ENCODE measurements around the gene ZNF600. TPM values are rescaled to one million over a fixed set of nuclear protein-coding genes. Genes with fewer than 3 reads are reported as not detected.
"Not testable (repeated sequence)": the region's sequence is repeated elsewhere in the genome, so short reads cannot be mapped to it uniquely, and the experiment has no call there.

ZNF600 gene
- total RNA-seq (1 to 10 TPM; 6.8 to 9.4 (median 8.2) TPM), polyA plus RNA-seq (1 to 10 TPM; 1.8 to 6.5 (median 3.9) TPM)

DNA sequence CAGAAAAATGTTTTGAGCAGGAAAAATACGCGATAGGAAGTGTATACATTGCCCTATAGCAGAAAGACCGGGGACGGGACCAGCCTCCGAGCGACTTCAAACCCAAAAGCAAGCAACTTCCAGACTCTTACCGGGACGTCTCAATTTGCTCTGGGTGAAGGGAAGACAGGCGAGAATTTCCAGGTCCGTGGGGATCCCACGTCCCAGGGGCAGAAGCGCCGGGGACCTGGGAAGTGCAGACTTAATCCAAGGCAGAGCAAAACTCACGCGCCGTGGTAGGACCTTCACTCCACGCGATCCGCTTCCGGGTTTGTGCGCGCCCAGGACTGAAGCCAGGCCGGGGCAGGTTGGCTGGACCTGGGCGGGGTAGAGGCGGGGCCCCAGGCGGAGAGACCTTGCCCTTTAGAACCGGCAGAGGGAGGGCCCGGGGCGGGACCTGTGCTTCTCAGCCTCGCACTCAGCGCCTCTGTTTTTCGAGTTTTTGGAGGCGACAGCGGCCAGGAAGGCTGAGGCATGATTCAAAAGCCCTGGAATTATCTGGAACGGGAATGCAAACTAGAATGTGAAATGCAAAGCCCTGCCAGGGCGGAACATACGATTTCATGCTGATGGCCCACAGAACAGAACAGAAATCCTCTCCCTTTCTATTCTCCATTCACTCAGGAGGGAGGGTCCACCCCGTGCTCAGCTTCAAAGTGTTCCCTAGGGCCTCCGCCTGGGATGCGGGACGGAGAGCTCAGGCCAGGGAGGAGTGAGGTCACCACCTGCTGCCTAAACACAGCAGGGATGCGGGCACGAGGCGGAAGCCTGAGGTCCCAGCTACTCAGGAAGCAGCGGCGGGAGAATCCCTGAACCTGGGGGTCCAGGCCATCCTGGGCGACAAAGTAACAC is at the start of gene ZNF600:
Gene ZNF600, minus strand, starts transcription at position 328 of the 891 bp plus-strand sequence. CDS start 7,903 bp downstream, outside the sequence.
- H3K27me3 ChIP-seq, H3K9me3 ChIP-seq, H3K36me3 ChIP-seq: not testable (repeated sequence)
- intact Hi-C loops (cut with DNase I): loop anchor here (2.0 to 5.0 kb wide), 2 partner anchors 52 to 71 kb away; partner anchors contain the start of genes ZNF468 and ZNF611
- TF ChIP-seq POLR2A (IDR thresholded peaks at IDR 0.05) (peak; percentile 23 to 32), POLR2AphosphoS5 (IDR thresholded peaks at IDR 0.05) (peak in 3 of 4 donors; percentile 71 to 83 (median 77))
- TF ChIP-seq, protein P1, sequence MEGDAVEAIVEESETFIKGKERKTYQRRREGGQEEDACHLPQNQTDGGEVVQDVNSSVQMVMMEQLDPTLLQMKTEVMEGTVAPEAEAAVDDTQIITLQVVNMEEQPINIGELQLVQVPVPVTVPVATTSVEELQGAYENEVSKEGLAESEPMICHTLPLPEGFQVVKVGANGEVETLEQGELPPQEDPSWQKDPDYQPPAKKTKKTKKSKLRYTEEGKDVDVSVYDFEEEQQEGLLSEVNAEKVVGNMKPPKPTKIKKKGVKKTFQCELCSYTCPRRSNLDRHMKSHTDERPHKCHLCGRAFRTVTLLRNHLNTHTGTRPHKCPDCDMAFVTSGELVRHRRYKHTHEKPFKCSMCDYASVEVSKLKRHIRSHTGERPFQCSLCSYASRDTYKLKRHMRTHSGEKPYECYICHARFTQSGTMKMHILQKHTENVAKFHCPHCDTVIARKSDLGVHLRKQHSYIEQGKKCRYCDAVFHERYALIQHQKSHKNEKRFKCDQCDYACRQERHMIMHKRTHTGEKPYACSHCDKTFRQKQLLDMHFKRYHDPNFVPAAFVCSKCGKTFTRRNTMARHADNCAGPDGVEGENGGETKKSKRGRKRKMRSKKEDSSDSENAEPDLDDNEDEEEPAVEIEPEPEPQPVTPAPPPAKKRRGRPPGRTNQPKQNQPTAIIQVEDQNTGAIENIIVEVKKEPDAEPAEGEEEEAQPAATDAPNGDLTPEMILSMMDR (IDR thresholded peaks at IDR 0.05): peak in 3 of 4 experiments; percentile 29 to 39 (median 36)
- 1 to 5% methylated on average over 47 of the region's 47 CpGs for WGBS, 2 donors
- Histone ChIP-seq H3K27ac (peak within 1 kb of the TSS; percentile 73 to 86 (median 82)), H3K4me3 (peak within 1 kb of the TSS; percentile 42 to 68 (median 66)), H3K4me1 (peaks cover 0 to 18% (median 13%) of the 10 kb centered on the region in 4 donors)
- DNase-seq: peak; percentile 96

DNA sequence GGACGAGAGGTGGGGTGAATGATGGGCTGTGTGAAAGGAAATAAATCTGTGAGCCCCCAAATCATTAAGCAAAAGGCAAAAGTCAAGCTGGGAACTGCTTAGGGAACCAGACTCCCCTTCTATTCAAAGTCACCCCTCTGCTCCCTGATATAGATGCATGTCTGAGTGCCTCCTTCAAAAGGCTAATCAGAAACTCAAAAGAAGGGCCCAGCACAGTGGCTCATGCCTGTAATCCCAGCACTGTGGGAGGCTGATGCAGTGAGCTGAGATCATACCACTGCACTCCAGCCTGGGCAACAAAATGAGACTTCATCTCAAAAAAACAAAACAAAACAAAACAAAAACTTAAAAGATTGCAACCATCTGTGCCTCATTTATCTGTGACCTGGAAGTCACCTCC is 47.7 kb upstream of the ZNF600 start:
- peaks cover 0 to 30% (median under 1%) of the 10 kb centered on the region in 4 donors for H3K9me3 ChIP-seq
- H3K4me1 ChIP-seq; H3K27me3 ChIP-seq; H3K27ac ChIP-seq; H3K4me3 ChIP-seq; DNase-seq; intact Hi-C loops (cut with DNase I); H3K36me3 ChIP-seq: not testable (repeated sequence)
- 86 to 87% methylated on average over 1 of the region's 1 CpG for WGBS, 2 donors

DNA sequence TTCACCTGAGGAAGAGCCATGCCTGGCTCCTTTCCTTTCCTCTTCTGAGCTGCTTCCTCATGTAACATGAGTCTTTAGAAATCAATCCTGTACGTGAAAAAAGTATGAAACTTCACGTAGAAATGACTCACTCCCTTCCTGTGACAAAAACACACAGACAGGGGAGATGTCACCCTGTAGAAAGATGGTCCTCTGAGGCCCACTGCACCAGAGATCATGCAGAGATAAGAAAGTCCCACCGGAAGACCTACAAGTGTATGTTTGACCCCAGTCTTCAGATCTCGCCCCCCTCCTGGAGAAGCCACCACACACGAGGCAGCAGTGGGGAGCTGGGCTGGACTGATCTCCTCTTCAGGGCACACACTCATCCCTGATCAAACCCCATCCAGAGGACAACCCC is 47.0 kb upstream of the ZNF600 start:
- WGBS, 2 donors: 78 to 89% methylated on average over 5 of the region's 5 CpGs
- H3K4me3 ChIP-seq; H3K27me3 ChIP-seq; H3K36me3 ChIP-seq; H3K27ac ChIP-seq; DNase-seq; intact Hi-C loops (cut with DNase I); H3K4me1 ChIP-seq: not testable (repeated sequence)
- H3K9me3 ChIP-seq: peaks cover 0 to 25% (median 0%) of the 10 kb centered on the region in 4 donors

DNA sequence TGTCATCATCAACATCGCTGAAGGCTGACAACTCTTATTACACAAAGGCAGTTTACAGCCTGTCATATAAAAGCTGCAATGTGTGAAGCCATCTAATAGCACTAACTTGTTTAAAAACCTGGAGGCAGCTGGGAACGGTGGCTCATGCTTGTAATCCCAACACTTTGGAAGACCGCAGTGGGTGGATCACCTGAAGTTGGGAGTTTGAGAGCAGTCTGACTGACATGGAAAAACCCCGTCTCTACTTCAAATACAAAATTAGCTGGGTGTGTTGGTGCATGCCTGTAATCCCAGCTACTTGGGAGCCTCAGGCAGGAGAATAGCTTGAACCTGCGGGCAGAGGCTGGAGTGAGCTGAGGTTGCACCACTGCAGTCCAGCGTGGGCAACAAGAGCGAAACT is 43.3 kb upstream of the ZNF600 start:
- DNase-seq; intact Hi-C loops (cut with DNase I); H3K4me1 ChIP-seq; H3K36me3 ChIP-seq; H3K4me3 ChIP-seq; H3K27me3 ChIP-seq; H3K27ac ChIP-seq: not testable (repeated sequence)
- WGBS, 2 donors: 78 to 83% methylated on average over 7 of the region's 7 CpGs
- H3K9me3 ChIP-seq: peaks cover 0 to 11% (median 0%) of the 10 kb centered on the region in 4 donors

DNA sequence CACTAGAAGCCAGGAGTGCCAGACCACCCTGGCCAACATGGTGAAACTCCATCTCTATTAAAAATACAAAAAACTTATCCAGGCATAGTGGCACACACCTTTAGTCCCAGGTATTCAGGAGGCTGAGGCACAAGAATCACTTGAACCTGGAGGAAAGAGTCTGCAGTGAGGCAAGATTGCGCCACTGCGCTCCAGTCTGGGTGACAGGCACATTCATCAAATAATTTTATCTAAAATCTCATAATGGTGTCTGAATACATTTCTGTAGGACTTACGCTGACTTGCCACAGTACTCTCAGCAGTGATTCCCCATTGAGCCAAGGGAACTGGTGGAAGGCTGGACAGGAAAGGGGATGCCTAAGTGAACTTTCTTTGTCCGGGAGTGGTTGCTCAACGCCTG is 39.2 kb upstream of the ZNF600 start:
- H3K4me3 ChIP-seq: no peak overlapping the region
- no peaks in the 10 kb centered on the region for H3K36me3 ChIP-seq
- H3K27ac ChIP-seq: no peak overlapping the region
- no peak for DNase-seq
- TF ChIP-seq POLR2AphosphoS5 (IDR thresholded peaks at IDR 0.05) (no peak), EP300 (IDR thresholded peaks at IDR 0.05) (no peak), POLR2A (IDR thresholded peaks at IDR 0.05) (no peak)
- TF ChIP-seq, protein P1 (IDR thresholded peaks at IDR 0.05): no peak
- no peaks in the 10 kb centered on the region for H3K27me3 ChIP-seq
- peaks cover 0 to 4% (median 1%) of the 10 kb centered on the region in 4 donors for H3K4me1 ChIP-seq
- 96 to 97% methylated on average over 5 of the region's 5 CpGs for WGBS, 2 donors
- intact Hi-C loops (cut with DNase I): no loop called here
- H3K9me3 ChIP-seq: no peaks in the 10 kb centered on the region

DNA sequence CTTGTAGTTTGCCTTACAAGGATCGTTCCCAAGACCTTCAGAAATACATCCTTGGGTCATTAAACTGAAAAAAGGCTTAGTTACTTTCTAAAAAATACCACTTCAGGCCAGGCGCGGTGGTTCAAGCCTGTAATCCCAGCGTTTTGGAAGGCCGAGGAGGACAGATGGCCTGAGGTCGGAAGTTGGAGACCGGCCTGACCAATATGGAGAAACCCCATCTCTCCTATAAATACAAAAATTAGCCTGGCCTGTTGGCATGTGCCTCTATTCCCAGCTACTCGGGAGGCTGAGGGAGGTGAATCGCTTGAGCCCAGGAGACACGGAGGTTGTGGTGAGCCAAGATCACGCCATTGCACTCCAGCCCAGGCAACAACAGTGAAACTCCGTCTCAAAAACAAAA is 37.1 kb upstream of the ZNF600 start:
- 95 to 96% methylated on average over 12 of the region's 12 CpGs for WGBS, 2 donors
- H3K27me3 ChIP-seq: no peaks in the 10 kb centered on the region
- no peak overlapping the region for H3K27ac ChIP-seq
- H3K36me3 ChIP-seq: no peaks in the 10 kb centered on the region
- H3K9me3 ChIP-seq: no peaks in the 10 kb centered on the region
- no peak for DNase-seq
- intact Hi-C loops (cut with DNase I): no loop called here
- peaks cover 0 to 7% (median 6%) of the 10 kb centered on the region in 4 donors for H3K4me1 ChIP-seq
- no peak for TF ChIP-seq POLR2AphosphoS5 (IDR thresholded peaks at IDR 0.05)
- TF ChIP-seq POLR2A (IDR thresholded peaks at IDR 0.05): no peak
- TF ChIP-seq, protein P1 (IDR thresholded peaks at IDR 0.05): no peak
- TF ChIP-seq EP300 (IDR thresholded peaks at IDR 0.05): no peak
- no peak overlapping the region for H3K4me3 ChIP-seq
